Esophagus muscularis mucosa (tissue), 4 donors: ENCODE data around the gene RPAP2. TPM values are rescaled to one million over a fixed set of nuclear protein-coding genes. Genes with fewer than 3 reads are reported as not detected.

Experiments used
- DNase-seq: peaks from one replicate; pipeline ENCODE4 v3.0.0-alpha.2; 2017; ENCODE audit errors: extremely low spot score
- H3K27ac ChIP-seq, 4 donors: fragments of 200-600 bp; sonication (generic); replicated peaks in 1 of 4; 1 replicate in 3 of 4; 2 replicates in 1 of 4; pipeline ENCODE4 v1.5.1; 2016 to 2019; ENCODE audit warnings: mild to moderate bottlenecking in 1 of 4
- H3K27me3 ChIP-seq, 4 donors: fragments of 200-600 bp; sonication (generic); one replicate each; pipeline versions ENCODE4 v1.5.1 to v1.6.0; 2016 to 2019
- H3K36me3 ChIP-seq, 4 donors: fragments of 200-600 bp; sonication (generic); one replicate each; pipeline ENCODE4 v1.5.1; 2016 to 2019
- H3K4me1 ChIP-seq, 4 donors: fragments of 200-600 bp; sonication (generic); one replicate each; pipeline ENCODE4 v1.5.1; 2016 to 2019
- H3K4me3 ChIP-seq, 4 donors: fragments of 200-600 bp; sonication (generic); 1 replicate in 2 of 4; 2 replicates in 2 of 4; pipeline ENCODE4 v1.5.1; 2016 to 2019; ENCODE audit warnings: mild to moderate bottlenecking in 4 of 4, moderate library complexity in 1 of 4
- H3K9me3 ChIP-seq, 4 donors: fragments of 200-600 bp; sonication (generic); 1 replicate in 3 of 4; 2 replicates in 1 of 4; pipeline ENCODE4 v1.5.1; 2016 to 2019
- EP300 ChIP-seq: sonication (generic); formaldehyde crosslinking; IDR thresholded peaks from one replicate; pipeline ENCODE4 v1.6.1; 2017; ENCODE audit warnings: antibody characterized with exemption
- POLR2A ChIP-seq: fragments of 450-650 bp; IDR thresholded peaks from one replicate; pipeline ENCODE4 v1.6.1; 2017; ENCODE audit warnings: antibody characterized with exemption, moderate library complexity, mild to moderate bottlenecking, low read depth
- POLR2AphosphoS5 ChIP-seq, 2 donors: sonication (generic); formaldehyde crosslinking; IDR thresholded peaks; one replicate each; pipeline ENCODE4 v1.6.1; 2017; ENCODE audit warnings: antibody characterized with exemption in 2 of 2
- WGBS: methylation state at CpG from one replicate; pipeline ENCODE4 v1.1.5; 2018; 5-methylcytosine and 5-hydroxymethylcytosine counted together
- intact Hi-C: fragments of 100-400 bp; cut with DNase I; formaldehyde crosslinking; loops from one replicate; pipeline ENCODE4 v1.15.1; 2023
- total RNA-seq, 4 donors: library from RNA; depleted of rRNA; stranded (reverse); fragments of >200 nt; gene quantifications; one replicate each; pipeline versions ENCODE4 v1.1.0 to v1.2.1, GENCODE V29; 2016
- TF ChIP-seq, protein P1 (sequence below), 3 experiments: fragments of 200-600 bp in 2 of 3; fragments of 450-650 bp in 1 of 3; sonication (generic) in 2 of 3; IDR thresholded peaks; one replicate each; pipeline ENCODE4 v1.5.1; 2017 to 2019; ENCODE audit warnings: antibody characterized with exemption in 3 of 3, mild to moderate bottlenecking in 2 of 3, moderate library complexity in 1 of 3

Gene RPAP2
- total RNA-seq, 4 donors from 2014 or later = 8.9 to 13.3 (median 12.8) TPM

DNA sequence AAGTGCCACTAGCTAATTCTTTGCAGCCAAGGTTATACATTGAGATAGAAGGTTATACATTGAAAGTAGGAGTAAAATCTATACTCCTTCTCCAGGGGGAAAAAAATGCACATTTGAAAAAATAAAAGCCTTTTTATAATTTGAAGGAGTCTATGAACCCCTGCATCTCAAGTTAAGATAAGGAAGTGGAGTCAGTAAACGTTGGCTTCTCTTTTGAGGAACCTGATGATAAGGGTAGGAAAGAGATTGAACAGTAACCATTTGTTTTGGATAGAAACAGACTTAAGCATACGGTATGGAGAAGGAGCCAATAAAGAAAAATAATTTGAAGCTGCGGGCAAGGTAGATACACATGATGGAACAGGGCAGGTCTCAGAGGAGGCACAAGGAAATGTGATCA is 64.1 kb downstream of the RPAP2 start:
- H3K27me3 ChIP-seq = no peaks in the 10 kb centered on the region
- peaks cover 9 to 43% (median 17%) of the 10 kb centered on the region in 4 donors for H3K36me3 ChIP-seq
- TF ChIP-seq, protein P1, sequence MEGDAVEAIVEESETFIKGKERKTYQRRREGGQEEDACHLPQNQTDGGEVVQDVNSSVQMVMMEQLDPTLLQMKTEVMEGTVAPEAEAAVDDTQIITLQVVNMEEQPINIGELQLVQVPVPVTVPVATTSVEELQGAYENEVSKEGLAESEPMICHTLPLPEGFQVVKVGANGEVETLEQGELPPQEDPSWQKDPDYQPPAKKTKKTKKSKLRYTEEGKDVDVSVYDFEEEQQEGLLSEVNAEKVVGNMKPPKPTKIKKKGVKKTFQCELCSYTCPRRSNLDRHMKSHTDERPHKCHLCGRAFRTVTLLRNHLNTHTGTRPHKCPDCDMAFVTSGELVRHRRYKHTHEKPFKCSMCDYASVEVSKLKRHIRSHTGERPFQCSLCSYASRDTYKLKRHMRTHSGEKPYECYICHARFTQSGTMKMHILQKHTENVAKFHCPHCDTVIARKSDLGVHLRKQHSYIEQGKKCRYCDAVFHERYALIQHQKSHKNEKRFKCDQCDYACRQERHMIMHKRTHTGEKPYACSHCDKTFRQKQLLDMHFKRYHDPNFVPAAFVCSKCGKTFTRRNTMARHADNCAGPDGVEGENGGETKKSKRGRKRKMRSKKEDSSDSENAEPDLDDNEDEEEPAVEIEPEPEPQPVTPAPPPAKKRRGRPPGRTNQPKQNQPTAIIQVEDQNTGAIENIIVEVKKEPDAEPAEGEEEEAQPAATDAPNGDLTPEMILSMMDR (IDR thresholded peaks at IDR 0.05) = no peak
- 82% methylated on average over 3 of the region's 3 CpGs for WGBS
- no peaks in the 10 kb centered on the region for H3K9me3 ChIP-seq
- H3K4me3 ChIP-seq = no peak overlapping the region
- H3K4me1 ChIP-seq = no peaks in the 10 kb centered on the region
- no peak for DNase-seq
- no peak overlapping the region for H3K27ac ChIP-seq
- intact Hi-C loops = no loop called here

DNA sequence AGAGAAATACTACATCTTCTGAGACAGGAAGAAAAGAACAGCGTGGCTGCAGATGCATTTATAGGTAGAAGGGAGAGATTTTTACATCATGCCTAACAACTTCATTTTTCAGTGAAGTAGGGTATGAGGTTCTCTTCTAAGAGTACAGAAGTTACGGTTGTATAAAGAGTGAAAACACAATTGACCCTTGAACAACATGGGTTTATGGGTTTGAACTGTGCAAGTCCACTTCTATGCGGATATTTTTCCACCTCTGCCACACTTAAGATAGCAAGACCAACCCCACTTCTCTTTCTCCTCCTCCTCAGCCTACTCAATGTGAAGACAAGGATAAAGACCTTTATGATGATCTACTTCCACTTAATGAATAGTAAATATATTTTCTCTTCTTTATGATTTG is 64.5 kb downstream of the RPAP2 start:
- TF ChIP-seq POLR2AphosphoS5 (IDR thresholded peaks at IDR 0.05) = no peak
- DNase-seq = no peak
- no peaks in the 10 kb centered on the region for H3K27me3 ChIP-seq
- H3K9me3 ChIP-seq = no peaks in the 10 kb centered on the region
- peaks cover 5 to 42% (median 13%) of the 10 kb centered on the region in 4 donors for H3K36me3 ChIP-seq
- intact Hi-C loops = no loop called here
- H3K4me1 ChIP-seq = no peaks in the 10 kb centered on the region
- H3K27ac ChIP-seq = no peak overlapping the region
- WGBS = 98% methylated on average over 3 of the region's 3 CpGs
- no peak overlapping the region for H3K4me3 ChIP-seq

DNA sequence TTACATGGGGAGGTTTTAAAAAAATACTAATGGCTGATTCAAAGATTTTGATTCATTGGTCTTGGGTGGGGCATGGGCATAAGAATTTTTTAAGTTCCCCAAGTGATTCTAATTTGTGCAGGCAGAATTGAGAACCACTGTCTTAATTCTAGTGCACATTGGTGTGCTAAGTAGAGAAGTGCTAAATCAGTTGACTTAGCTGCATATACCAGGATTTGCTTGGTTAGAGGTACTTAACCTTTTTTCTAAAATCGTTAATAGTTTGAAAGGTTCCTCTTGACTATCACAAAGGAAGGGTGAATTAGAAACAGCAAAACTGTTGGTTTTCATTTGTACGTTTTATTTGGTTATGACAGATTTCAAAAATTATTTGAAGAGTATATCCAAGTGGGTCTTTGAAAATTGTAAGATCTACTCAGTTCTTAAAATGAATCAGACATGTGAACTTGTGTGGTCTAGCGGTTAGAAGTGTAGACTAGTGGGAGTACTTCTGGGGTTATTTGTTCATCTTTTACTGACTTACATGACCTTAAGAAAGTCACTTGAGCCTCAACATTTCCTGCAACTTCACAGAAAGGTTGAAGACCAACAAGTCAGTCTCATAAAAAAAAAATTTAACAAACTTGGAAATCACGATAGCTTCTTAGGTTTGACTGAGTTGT is 66.7 kb downstream of the RPAP2 start:
- Histone ChIP-seq H3K9me3 (no peaks in the 10 kb centered on the region), H3K4me1 (no peaks in the 10 kb centered on the region), H3K27me3 (no peaks in the 10 kb centered on the region), H3K27ac (no peak overlapping the region), H3K36me3 (peaks cover 3 to 36% (median 11%) of the 10 kb centered on the region in 4 donors), H3K4me3 (no peak overlapping the region)
- WGBS = 79% methylated on average over 4 of the region's 4 CpGs
- DNase-seq = no peak
- no peak for TF ChIP-seq POLR2AphosphoS5 (IDR thresholded peaks at IDR 0.05)
- TF ChIP-seq POLR2A = no peak
- TF ChIP-seq EP300 = no peak
- TF ChIP-seq, protein P1 (IDR thresholded peaks at IDR 0.05) = no peak
- intact Hi-C loops = no loop called here

DNA sequence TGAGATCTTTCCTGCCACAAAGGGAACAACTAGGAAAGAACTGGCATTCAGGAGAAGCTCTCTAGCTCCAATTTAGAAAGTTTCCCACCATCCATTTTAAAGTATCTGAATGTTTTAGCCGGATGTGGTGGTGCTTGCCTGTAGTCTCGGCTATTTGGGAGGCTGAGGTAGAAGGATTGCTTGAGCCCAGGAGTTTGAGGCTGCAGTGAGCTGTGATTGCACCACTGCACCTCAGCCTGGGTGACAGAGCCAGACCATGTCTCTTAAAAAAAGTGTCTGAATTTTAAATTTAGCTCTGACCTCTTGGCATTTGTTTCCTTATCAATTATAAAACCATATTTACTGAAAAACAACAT is 67.2 kb downstream of the RPAP2 start:
- TF ChIP-seq POLR2AphosphoS5 (IDR thresholded peaks at IDR 0.05) (no peak), POLR2A (no peak), EP300 (no peak)
- TF ChIP-seq, protein P1 (IDR thresholded peaks at IDR 0.05) = no peak
- Histone ChIP-seq H3K27ac (no peak overlapping the region), H3K27me3 (no peaks in the 10 kb centered on the region), H3K4me3 (no peak overlapping the region), H3K36me3 (peaks cover 3 to 40% (median 11%) of the 10 kb centered on the region in 4 donors), H3K9me3 (no peaks in the 10 kb centered on the region), H3K4me1 (no peaks in the 10 kb centered on the region)
- WGBS = 92% methylated on average over 2 of the region's 2 CpGs
- intact Hi-C loops = no loop called here
- no peak for DNase-seq

DNA sequence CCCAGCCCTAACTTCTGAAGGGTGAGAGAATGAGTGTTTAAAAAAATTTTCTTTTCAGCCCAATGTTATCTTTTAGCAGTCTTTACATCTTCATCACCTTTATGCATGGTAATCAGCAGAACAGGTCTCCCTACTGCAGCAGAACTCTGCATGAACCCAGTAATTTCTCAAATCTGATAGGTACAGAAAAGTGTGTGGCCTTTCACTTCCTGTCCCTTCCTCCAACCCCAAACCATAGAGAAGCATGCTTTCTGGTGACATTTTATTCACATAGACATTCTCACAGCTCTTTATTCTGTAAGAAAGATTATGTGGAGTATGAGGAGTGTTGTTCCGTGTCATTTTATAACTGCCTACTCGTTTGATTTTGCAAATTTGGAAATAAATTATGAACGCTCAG is 68.6 kb downstream of the RPAP2 start:
- H3K27ac ChIP-seq = no peak overlapping the region

More for the DNA sequence above, 68.6 kb downstream of the RPAP2 start:
- no peak for TF ChIP-seq POLR2AphosphoS5 (IDR thresholded peaks at IDR 0.05)
- TF ChIP-seq POLR2A = no peak
- no peak for TF ChIP-seq EP300
- TF ChIP-seq, protein P1 (IDR thresholded peaks at IDR 0.05) = no peak
- H3K4me3 ChIP-seq = no peak overlapping the region
- 63% methylated on average over 3 of the region's 3 CpGs for WGBS
- no peaks in the 10 kb centered on the region for H3K9me3 ChIP-seq
- peaks cover 3 to 46% (median 11%) of the 10 kb centered on the region in 4 donors for H3K36me3 ChIP-seq
- no peaks in the 10 kb centered on the region for H3K4me1 ChIP-seq
- no peak for DNase-seq
- H3K27me3 ChIP-seq = no peaks in the 10 kb centered on the region
- intact Hi-C loops = no loop called here
